NOMO-1 treated with dmso at 0.1 percent for 144 hours (cell line): ENCODE data around the gene KTI12.
"Not testable (repeated sequence)": the region's sequence is repeated elsewhere in the genome, so short reads cannot be mapped to it uniquely, and the experiment has no call there.

Experiments
- DNase-seq: peaks from one replicate; lab custom pipeline; 2025; ENCODE audit not compliant: unreplicated experiment; lab: John Stamatoyannopoulos, UW

KTI12 gene, protein sequence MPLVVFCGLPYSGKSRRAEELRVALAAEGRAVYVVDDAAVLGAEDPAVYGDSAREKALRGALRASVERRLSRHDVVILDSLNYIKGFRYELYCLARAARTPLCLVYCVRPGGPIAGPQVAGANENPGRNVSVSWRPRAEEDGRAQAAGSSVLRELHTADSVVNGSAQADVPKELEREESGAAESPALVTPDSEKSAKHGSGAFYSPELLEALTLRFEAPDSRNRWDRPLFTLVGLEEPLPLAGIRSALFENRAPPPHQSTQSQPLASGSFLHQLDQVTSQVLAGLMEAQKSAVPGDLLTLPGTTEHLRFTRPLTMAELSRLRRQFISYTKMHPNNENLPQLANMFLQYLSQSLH

DNA sequence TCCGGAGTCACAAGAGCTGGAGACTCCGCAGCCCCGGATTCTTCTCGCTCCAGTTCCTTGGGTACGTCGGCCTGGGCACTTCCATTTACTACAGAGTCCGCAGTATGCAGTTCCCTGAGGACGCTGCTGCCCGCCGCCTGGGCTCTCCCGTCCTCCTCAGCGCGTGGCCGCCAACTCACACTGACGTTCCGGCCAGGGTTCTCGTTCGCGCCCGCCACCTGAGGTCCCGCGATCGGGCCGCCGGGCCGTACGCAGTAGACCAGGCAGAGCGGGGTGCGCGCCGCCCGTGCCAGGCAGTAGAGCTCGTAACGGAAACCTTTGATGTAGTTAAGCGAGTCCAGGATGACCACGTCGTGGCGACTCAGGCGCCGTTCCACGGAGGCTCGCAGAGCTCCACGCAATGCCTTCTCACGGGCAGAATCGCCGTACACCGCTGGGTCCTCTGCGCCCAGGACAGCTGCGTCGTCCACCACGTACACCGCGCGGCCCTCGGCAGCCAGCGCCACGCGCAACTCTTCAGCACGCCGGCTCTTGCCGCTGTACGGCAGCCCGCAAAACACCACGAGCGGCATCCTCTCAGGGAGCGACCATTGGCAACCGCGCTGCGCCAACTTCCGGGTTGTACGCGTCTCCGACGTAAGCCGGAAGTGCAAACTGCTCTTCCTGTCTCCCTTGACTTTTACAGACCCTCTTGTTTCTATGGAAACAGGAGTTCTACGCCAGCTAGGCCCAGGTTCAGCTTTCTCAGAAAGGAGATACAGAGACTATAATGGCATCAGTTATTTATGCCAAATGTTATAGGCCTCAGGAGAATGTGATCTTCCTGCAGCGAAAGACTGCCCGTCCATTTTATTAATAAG is at the start of gene KTI12:
Gene KTI12, minus strand, starts transcription at position 621 of the 860 bp plus-strand sequence. Its CDS starts 49 bp downstream, at position 572.
- DNase-seq: peak; percentile 76

DNA sequence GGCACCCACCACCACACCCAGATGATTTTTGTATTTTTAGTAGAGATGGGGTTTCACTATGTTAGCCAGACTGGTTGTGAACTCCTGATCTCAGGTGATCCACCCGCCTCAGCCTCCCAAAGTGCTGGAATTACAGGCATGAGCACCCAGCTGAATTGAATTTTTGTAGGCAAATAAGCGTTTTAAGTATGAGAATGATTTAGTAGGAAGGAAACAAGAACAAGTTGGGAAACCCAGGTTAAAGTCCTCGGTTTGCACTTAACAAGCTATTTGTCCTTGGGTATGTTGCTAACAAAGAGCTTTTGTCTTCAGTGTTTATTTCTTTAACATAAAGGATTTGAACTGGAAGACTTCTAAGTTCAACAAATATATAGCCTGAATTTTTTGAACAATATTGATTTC is 46.4 kb upstream of the KTI12 start:
- no peak for DNase-seq

DNA sequence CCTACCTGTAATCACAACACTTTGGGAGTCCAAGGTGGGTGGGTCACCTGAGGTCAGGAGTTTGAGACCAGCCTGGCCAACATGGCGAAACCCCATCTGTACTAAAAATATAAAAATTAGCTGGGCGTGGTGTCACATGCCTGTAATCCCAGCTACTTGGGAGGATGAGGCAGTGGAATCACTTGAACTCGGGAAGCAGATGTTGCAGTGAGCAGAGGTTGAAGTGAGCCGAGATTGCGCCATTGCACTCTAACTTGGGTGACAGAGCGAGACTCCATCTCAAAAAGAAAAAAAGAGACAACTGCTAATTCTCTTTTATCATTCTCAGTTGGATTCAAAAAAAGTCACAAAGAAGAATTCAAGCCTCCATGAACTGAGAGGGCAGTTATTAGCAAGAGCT is 43.7 kb upstream of the KTI12 start:
- not testable (repeated sequence) for DNase-seq

DNA sequence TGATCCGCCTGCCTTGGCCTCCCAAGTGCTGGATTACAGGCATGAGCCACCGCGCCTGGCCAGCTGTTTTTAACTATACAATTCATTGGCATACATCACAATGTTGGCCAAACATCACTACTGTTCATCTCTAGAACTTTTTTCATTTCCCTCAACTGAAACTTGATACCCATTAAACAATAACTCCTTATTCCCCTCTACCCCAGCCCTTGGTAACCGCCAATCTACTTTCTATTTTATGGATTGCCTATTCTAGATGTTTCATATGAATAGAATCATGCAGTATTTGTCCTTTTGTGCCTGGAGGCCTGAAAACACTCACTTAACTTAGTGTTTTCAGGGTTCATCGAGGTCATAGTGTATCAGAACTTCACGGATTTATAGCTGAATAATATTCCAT is 38.7 kb upstream of the KTI12 start:
- DNase-seq: no peak

DNA sequence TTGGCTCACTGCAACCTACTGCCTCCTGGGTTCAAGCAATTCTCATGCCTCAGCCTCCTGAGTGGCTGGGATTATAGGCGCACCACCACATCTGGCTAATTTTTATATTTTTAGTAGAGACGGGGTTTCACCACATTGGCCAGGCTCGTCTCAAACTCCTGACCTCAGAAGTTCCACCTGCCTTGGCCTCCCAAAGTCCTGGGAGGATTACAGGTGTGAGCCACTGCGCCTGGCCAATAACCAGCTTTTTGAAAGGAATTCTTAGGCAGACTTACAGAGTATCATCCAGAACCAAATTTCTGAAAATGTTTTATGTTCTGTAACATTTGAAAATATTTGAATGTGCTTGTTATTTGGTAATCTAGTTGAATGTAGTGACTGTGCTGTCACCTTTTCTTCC is 37.1 kb upstream of the KTI12 start:
- no peak for DNase-seq

DNA sequence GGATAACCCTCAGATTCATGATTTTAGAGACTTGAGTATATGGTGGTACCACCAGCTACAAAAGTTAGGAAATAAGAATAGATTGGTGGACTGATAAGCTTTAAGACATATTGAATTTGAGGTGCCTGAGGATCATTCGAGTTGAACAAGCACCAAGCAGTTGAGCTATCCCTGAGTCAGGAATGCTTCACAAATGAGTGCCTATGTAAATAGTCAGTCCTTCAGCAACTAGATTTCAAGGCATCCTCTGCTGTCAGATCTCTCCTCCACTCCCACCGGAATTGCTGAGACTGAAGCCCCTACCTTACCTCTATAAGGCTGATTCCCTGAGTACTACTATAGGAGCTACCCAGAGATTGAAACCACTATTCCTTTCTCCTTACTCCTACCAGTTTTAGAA is 29.6 kb upstream of the KTI12 start:
- DNase-seq: no peak

DNA sequence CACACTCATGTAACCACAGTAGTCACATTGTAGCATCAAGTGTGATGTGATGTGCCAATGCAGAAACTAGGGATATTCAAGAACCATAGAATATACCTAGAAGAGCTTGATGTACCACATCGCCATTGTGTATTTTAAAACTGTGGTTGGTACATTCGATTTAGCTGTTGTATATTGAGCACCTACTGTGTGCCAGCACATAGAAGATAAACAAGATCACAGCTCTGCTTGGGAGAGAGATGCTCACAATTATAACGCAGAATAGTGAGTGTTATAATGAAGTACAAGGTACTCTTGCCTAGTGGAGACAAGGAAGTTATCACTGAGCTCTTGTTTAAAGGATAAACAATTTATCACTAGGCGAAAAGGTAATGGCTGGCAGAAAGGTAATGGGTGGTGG is 27.2 kb upstream of the KTI12 start:
- DNase-seq: no peak

DNA sequence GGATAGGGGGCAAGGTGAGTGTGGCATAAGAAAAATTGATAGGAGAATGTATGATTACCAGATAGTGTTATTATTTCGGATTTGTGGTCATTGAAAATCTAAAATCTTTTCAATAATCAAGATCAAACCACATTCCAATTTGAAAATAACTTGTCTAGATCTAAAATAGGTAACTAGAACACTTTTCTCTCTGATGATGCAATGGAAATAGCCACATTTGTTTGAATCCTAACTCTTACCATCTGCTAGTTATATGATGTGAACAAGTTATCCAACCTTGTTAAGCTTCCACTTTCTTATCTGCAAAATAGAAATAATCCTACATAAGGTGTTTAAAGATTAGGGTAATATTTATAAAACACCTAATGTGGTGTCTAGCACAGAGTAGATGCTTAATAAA is 26.3 kb upstream of the KTI12 start:
- DNase-seq: no peak

DNA sequence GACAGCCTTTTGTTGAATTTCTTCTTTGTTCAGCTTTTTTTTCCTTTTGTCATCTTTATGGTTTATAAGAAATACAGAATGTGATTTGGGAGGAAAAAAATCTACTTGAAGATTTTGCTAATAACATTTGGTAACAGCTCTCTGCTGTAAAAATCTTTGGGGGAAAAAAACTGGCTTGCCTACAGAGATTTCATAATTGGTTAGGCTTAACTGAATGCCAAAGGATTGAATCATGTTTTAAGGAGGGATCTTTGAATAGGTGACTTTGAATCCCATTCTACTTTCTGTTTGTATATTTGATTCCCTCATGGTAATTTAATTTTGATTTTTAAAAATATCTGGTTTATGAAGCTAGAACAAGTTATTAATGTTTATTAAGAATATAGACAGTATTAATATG is 25.7 kb upstream of the KTI12 start:
- no peak for DNase-seq

DNA sequence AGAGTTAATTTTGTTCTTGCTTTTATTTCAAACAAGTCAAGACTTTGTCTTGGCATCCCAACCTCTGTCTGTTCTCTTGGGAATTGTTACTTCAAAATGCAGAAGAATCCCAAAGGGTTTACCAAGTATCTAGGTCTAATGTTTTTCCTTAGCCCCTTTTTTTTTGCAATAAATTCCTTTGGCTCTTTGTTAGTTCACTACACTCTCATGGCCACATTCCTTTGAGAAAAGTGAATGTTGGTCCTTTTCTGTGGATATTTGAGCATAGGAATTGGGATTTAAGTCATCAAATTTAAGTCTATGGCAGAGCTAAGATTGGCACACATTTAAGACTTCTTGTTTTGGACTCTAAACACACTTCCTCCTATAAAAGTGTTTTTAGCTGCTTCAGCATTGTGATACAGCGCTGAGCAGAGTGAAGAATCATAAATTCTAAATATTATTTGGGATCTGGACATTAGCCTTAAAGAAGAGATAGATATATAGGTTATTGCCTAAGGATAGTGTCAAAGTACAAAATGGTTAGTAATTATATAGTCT is 24.3 kb upstream of the KTI12 start:
- no peak for DNase-seq

DNA sequence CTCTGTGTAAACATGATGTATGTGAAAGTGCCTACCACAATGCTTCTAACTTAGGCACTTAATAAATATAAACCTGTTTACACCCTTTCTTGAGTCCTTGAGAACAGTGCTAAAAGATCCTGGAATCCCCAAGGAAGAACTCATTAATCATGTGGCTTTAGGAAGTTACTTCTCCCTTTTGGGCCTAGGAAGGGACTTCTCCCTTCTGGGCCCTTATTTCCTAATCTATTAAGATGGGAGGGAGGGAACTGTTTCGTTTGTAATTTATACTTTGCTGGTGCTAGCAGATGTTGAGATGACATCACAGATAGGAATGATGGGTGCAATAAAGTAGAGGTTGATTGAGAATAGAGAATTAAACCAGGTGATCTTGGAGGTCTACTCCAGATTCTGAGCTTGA is 23.6 kb upstream of the KTI12 start:
- no peak for DNase-seq

DNA sequence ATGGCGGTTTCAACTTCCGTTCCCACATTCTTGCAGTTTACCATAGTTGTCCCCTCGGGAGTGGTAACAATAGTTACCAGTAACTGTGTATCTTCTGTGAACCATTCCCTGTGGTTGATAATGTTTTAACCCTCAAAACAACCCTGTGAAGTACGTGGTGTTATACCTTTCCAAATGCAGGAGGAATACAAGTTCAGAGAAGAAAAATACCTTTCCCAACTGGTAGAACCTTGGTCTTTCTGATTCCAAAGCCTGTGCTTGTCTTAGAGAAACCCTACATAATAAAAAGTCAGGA is 23.3 kb upstream of the KTI12 start:
- no peak for DNase-seq

DNA sequence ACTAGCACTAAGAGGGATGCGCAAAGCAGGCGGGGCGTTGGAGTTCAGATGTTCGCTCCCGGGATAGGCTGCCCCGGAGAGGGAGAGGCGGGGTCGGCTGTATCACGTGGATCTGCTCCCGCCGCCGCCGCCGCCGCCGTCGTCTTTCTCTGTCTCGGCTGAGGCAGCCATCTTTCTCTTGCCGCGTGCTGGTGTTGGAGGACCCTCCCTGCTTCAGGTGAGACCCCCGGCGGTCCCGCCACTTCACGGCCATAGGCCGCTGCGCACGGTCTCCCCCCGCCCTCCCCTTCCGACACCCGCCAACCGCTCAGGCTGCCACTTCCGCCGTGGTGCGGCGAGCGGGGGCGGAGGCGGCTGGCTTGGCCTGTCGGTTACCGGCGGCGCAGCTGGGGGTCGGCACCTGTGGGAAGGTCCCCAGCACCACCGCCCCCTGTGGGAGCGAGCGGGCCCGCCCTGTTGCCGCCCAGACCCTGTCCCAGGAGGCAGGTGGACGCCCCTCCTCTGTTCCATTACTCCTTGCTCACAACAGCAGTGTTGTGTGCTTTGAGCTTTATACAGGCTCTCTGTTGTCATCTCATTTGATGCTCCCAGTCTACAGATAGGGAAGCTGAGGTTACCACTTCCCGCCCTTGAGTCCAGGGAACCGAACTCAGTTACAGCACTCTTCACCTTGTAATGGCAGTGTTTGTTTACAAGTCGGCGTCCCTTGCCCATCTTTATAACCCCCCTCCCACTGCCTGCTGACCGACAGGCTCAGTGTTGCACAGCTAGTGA is 22.7 kb upstream of the KTI12 start, which contains the start of gene BTF3L4:
Gene BTF3L4, plus strand, starts transcription at position 133 of the 774 bp plus-strand sequence. CDS start 3,553 bp downstream, outside the sequence.
- peak; percentile 97 for DNase-seq

DNA sequence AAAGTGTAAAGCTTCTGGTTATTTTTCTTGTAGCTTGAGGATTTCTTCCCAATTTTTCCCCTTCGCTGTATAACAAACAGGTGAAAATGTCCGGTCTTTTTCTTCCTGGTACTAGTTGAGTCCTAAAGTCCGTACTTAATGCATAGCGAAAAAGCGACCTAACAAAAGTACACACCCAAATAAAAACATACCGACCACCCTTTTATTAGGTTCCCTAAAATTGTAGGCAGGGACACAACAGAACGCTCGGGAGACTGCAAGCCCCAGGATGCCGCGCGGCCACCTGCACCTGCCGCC is 22.2 kb upstream of the KTI12 start:
- DNase-seq: no peak

DNA sequence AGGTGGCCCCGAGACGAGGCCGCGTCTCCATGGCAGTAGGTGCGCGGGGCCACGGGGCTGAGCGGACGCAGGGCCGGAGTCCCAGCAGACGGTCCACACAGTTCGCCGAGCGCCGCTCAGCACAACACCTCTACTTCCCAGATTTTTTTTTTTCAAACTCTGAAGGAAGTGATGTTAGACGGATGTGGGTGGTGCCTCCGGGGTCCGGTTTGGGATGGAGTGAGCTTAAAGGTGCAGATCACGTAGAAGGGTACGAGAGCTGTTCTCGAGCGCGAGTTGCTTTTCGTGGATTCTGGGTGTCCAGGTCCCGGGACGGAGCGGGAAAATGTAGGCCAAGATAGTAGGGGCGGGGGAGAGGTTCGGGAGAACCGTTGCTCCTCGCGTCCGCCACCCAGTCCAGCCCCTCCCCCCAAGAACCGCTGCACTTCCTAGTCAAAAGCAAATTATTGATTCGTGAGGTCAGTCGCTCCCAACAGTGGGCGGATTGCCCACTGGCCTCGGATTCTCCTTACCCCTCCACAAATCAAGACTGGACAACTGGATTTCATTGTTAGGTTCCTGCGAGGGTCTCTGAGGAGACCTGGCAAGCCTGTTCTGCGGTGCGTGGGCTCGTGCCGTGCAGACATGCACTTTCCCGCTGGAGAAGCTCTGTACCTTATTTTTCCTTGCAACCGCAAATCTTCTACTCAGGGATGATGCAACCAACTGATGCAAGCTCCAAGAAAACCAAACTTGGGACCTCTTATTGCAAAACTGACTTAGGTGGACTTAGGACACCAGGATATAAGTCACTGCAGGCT is 21.7 kb upstream of the KTI12 start, which contains the start of gene TXNDC12:
Gene TXNDC12, minus strand, starts transcription at position 126 of the 800 bp plus-strand sequence. Its CDS starts 95 bp downstream, at position 31.
- peak; percentile 90 for DNase-seq

DNA sequence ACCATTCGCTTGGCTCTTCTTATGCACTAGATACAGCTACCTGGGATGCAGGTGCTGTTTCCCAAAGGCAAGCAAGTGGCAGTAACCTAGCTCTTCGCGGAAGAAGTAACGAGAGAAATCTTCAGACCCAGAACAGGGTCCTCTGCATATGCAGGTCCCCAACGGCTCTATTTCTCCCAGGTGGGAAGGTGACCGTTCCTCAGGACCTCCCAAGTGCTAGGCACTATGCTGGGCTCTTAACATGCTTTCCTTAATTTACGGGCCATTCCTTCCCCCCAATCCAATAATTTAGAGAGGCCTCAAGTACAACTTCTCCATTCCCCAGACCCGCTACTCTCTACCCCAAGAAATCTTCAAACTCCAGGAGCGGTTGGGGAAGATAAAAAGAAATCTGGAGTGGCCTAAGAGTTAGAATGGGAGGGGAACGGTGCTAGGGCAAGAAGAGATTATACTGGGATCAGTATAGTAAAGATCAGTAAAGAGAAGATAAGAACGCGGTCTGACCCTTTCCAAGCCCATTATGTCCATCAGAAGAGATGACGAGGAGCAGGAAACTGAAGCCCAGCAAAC is 21.0 kb upstream of the KTI12 start:
- no peak for DNase-seq

DNA sequence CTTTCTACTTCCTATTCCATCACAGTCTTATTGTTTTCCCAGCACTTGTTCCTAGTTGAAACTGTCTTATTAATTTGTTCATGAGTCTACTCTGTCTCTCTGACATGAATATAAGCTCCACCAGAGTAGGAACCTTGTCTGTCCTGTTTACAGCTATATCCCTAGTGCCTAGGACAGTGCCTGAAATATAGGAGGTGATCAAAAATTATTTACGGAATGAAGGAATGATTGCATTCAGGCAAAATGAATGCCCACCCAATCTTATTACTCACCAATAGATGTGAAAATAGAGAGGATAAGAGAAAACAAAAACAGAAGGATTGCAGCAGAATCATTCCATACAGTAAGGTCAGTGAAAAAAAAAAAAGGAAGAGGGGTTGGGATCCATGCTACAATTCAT is 20.3 kb upstream of the KTI12 start:
- no peak for DNase-seq

DNA sequence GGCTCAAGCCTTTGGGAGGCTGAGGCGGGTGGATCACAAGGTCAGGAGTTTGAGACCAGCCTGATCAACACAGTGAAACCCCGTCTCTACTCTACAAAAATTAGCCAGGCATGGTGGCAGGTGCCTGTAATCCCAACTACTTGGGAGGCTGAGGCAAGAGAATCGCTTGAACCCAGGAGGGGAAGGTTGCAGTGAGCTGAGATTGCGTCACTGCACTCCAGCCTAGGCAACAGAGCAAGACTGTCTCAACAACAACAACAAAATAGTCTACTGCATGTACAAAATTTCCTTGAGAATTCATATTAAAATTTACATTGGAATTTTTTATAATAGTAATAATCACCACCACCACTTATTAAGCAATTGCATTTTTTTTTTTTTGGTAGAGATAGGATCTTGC is 15.7 kb upstream of the KTI12 start:
- not testable (repeated sequence) for DNase-seq

DNA sequence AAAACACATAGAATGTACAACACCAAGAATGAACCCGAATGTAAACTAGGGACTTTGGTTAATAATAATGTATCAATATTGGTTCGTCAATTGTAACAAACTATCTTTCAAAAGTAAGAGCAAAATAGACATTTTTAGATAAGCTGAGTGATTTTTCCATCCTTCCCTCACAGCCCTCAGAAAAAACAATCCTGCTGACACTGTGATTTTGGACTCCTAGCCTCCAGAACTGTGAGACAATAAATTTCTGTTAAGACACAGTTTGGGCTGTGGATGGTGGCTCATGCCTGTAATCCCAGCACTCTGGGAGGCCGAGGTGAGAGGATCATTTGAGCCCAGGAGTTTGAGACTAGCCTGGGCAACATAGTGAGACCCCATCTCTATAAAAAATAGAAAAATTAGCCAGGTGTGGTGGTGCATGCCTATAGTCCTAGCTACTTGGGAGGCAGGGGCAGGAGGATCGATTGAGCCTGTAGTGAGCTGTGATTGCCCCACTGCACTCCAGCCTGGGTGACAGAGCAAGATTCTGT is 12.1 kb upstream of the KTI12 start:
- not testable (repeated sequence) for DNase-seq

DNA sequence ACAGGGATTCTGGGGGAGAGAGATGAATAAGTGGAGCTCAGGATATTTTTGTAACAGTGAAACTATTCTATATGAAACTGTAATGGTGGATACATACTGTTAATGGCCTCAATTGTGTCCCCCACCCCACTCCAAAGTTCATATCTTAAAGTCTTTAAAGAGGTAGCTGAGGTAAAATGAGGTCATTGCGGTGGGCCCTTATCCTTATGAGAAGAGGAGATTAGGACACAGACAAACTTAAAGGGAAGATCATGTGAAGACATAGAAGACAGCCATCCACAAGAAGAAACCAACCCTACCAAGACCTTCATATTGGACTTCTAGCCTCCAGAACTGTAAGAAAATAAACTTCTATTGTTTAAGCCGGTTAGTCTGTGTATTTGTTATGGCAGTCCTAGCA is 11.6 kb upstream of the KTI12 start:
- no peak for DNase-seq
